NCI-H345 (cell line): ENCODE measurements around the gene LDLRAD4.

Experiments used
- DNase-seq: peaks from one replicate; lab custom pipeline; 2025; lab: John Stamatoyannopoulos, UW

The LDLRAD4 gene

GRCh38 chr18:13430663-13431062, 212.1 kb downstream of the LDLRAD4 start:
- DNase-seq: no peak

GRCh38 chr18:13431886-13432285, 213.3 kb downstream of the LDLRAD4 start:
- no peak for DNase-seq

GRCh38 chr18:13433125-13433524, 214.6 kb downstream of the LDLRAD4 start:
- DNase-seq: no peak

- DNase-seq: no peak
These were observed 215.1 kb downstream of the LDLRAD4 start for GRCh38 chr18:13433685-13434084.

- no peak for DNase-seq
These were observed 216.3 kb downstream of the LDLRAD4 start for GRCh38 chr18:13434854-13435253.

GRCh38 chr18:13435586-13436333, 217.2 kb downstream of the LDLRAD4 start:
- no peak for DNase-seq

DNA sequence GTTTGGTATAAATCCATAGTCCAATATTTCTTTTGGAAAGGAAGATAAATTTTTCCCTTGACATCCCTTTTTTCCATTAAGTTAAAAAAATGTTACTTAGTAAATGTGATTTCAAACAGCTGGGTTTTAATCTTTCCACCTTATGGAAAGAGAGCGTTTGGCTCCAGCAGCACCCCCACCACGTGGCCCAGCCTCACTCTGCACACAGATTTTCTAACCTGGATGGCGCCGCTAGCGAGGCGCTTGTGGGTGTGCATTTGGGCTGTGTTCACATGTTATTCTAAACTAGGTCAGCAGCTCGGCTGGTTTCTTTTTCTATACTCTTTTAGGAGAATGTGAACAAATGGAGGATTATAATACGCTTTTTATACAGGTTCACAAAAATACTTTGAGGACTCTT, 218.0 kb downstream of the LDLRAD4 start:
- DNase-seq: no peak

GRCh38 chr18:13437034-13437433, 218.5 kb downstream of the LDLRAD4 start:
- DNase-seq: peak; percentile 28

GRCh38 chr18:13437796-13438506, 219.4 kb downstream of the LDLRAD4 start:
- DNase-seq: peak; percentile 49

DNA sequence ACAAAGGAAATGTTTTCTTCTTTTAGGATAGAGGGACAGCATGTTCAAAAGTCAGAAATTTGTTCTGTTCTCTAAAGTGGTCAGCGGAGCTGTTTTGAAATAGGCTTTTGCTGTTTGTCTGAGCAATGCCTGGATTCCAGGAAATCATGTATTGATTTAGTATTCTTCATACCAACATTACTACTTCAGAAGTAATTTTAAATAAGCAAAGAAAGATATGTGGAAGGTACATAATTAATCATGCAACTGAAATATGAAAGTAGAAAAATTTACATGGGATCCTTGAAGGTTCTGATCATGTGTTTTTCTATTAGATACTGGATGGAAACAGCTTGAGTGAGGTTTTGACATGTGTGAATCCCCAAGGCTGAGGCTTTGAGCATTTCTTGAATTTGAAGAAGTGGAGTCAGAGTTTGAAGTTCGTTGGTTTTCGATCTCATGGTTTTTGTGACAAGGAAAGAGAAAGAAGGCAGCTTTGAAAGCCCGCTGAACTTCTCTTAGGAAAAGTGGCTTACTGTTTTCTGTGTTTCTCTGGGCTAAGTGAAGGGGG, 220.0 kb downstream of the LDLRAD4 start:
- no peak for DNase-seq

DNA sequence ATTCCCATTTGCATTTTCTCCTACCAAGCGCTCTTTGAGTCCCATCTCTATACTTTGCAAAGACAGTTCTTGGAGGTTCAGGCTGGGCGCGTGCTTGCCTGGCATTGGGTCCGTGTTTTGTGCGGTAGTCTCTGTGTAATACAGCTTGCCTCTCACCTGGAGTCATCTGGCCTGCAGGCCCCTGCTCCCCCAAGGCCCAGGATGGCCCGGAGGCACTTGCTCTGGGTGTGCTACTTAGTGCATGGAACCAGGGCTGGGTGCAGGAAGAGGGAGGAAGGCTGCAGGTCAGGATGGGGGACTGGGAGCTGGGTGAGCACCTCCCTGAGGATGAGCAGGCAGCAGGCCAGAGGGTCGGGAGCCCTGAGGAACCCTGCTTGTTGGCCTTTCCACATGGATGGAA, 220.9 kb downstream of the LDLRAD4 start:
- DNase-seq: no peak

- DNase-seq: peak; percentile 81
These were observed 222.0 kb downstream of the LDLRAD4 start for GRCh38 chr18:13440277-13441248.

DNA sequence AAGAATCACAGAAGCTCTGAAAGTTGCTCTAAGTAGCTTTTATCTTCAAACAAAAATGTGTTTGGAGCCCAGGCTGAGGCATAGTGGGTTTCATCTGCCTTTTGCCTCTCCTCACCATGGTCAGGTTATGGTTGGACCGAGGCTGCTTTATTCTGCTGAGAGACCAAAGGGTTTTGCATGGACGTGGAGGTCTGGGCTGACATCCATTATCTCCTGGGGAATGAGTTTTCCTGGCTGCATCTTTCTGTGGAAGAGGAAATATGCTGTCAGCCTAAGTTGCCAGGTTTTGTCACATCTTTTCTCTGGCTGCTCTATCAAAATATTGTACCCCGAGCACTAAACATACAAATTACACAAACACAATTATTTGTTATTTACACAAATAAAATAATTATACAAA, 223.2 kb downstream of the LDLRAD4 start:
- DNase-seq: no peak

GRCh38 chr18:13442451-13442850, 223.9 kb downstream of the LDLRAD4 start:
- DNase-seq: no peak

DNA sequence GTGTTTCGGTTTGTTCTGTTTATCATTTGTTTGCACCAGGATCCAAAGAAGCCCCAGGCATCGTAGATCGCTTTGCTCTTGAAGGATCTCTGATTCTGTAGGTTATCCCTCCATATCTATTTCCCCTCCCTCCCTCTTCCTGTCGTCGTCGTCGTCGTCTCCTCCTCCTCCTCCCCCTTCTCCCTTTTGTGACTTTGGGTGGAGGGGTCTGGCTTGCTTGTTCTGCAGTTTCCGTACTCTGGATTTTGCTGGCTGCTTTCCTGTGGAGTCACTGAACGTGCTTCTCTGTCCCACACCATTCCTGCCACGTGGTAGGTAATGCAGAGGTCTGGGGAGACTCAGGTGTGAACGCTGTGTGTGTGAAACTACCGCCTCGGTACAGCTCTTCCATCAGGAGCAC, 225.0 kb downstream of the LDLRAD4 start:
- no peak for DNase-seq

- no peak for DNase-seq
These were observed 226.1 kb downstream of the LDLRAD4 start for GRCh38 chr18:13444430-13445240.

GRCh38 chr18:13445241-13445897, 226.8 kb downstream of the LDLRAD4 start:
- no peak for DNase-seq

- no peak for DNase-seq
These were observed 227.5 kb downstream of the LDLRAD4 start for GRCh38 chr18:13446024-13446423.

DNA sequence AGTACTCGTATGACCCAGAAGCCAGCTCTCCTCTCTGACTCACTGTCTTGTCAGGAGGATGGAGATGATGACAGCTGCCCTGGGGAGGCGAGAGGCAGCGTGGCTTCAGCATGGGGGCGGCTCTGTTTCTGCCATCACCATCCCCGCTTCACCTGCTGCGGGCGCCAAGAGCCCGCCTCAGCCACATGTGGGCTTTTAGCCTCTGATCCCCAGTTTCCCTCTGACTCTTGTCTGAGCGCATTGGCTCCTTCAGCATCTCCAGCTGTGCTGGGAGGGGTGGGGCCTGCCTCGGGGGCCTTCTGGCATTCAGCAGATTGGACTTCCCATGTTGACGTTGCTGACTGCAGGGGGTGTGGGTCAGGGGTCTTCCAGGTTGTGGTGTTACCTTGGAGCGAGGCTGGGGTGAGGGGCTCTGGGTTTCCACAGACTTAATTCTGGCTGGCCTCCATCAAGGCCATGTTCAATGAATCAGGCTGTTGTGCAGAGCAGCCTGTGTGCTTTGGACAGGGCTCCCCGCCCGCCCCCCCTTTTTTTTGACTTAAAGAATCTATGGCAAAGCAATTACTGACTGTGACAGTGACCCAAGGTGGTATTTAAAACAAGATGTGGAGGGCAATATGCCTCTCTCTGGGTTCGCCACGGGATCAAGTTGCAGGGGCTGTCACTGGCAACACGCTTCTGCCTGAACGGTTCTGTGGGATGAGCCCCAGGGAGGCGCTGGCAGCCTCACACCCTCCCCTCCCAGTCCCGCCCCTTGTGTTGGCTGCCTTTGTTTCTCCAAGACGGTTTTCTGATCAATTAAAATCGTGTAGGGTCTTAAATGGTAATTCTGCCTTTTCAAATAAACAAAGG, 228.3 kb downstream of the LDLRAD4 start:
- peak; percentile 61 for DNase-seq
